Neural progenitor cell (in vitro differentiated cells): ENCODE data around the gene KLHL36. TPM values are rescaled to one million over a fixed set of nuclear protein-coding genes. Genes with fewer than 3 reads are reported as not detected.
"Not testable (repeated sequence)": the region's sequence is repeated elsewhere in the genome, so short reads cannot be mapped to it uniquely, and the experiment has no call there.

Experiments used
- DNase-seq: peaks from one replicate; pipeline ENCODE4 v3.0.0-alpha.2; 2016; ENCODE audit warnings: low spot score
- H2AFZ ChIP-seq: fragments of 200-600 bp; sonication (generic); replicated peaks from 2 replicates; pipeline ENCODE4 v1.6.1; 2016; ENCODE audit warnings: antibody characterized with exemption
- H3F3A ChIP-seq: fragments of 200-600 bp; sonication (generic); 2 replicates; pipeline ENCODE4 v1.6.1; 2016; ENCODE audit warnings: antibody characterized with exemption, low read depth
- H3K27ac ChIP-seq: fragments of 200-600 bp; sonication (generic); 2 replicates; pipeline ENCODE4 v1.5.1; 2016; ENCODE audit warnings: mild to moderate bottlenecking
- H3K27me3 ChIP-seq: fragments of 200-600 bp; sonication (generic); 2 replicates; pipeline ENCODE4 v1.6.1; 2016; ENCODE audit warnings: mild to moderate bottlenecking, moderate library complexity
- H3K36me3 ChIP-seq: fragments of 200-600 bp; sonication (generic); 2 replicates; pipeline ENCODE4 v1.5.1; 2016
- H3K4me1 ChIP-seq: fragments of 200-600 bp; sonication (generic); 2 replicates; pipeline ENCODE4 v1.6.1; 2016; ENCODE audit warnings: mixed run types
- H3K4me2 ChIP-seq: fragments of 200-600 bp; sonication (generic); 2 replicates; pipeline ENCODE4 v1.6.1; 2016
- H3K4me3 ChIP-seq: fragments of 200-600 bp; sonication (generic); 2 replicates; pipeline ENCODE4 v1.5.1; 2016
- H3K79me2 ChIP-seq: fragments of 200-600 bp; sonication (generic); 2 replicates; pipeline ENCODE4 v1.6.1; 2016; ENCODE audit warnings: low read depth
- H3K9ac ChIP-seq: fragments of 200-600 bp; sonication (generic); 2 replicates; pipeline ENCODE4 v1.6.1; 2016
- H3K9me3 ChIP-seq: fragments of 200-600 bp; sonication (generic); 2 replicates; pipeline ENCODE4 v1.5.1; 2016; ENCODE audit warnings: low read depth
- H4K20me1 ChIP-seq: fragments of 200-600 bp; sonication (generic); 2 replicates; pipeline ENCODE4 v1.6.1; 2016; ENCODE audit warnings: low read depth
- H3K27ac Mint-ChIP-seq: 3 replicates; pipeline ENCODE4 v1.8.0; 2021; ENCODE audit warnings: mixed read lengths
- H3K27me3 Mint-ChIP-seq: 2 replicates; pipeline ENCODE4 v1.8.0; 2022; ENCODE audit warnings: low read depth, mild to moderate bottlenecking, inconsistent platforms, moderate library complexity, mixed read lengths; ENCODE audit not compliant: insufficient read depth
- H3K36me3 Mint-ChIP-seq: 3 replicates; pipeline ENCODE4 v1.8.0; 2021; ENCODE audit warnings: mixed read lengths
- H3K4me1 Mint-ChIP-seq: 3 replicates; pipeline ENCODE4 v1.8.0; 2021; ENCODE audit warnings: mixed read lengths
- H3K4me3 Mint-ChIP-seq: 3 replicates; pipeline ENCODE4 v1.8.0; 2021; ENCODE audit warnings: mild to moderate bottlenecking, moderate library complexity, mixed read lengths
- H3K9me3 Mint-ChIP-seq: 3 replicates; pipeline ENCODE4 v1.8.0; 2020; ENCODE audit warnings: mixed read lengths
- EZH2 ChIP-seq: fragments of 200-600 bp; sonication (generic); IDR thresholded peaks from 2 replicates; pipeline ENCODE4 v1.6.1; 2017; ENCODE audit warnings: antibody characterized with exemption, mild to moderate bottlenecking, moderate library complexity
- EZH2phosphoT487 ChIP-seq: fragments of 200-600 bp; sonication (generic); IDR thresholded peaks from 2 replicates; pipeline ENCODE4 v1.6.1; 2017; ENCODE audit warnings: antibody characterized with exemption
- total RNA-seq: library from RNA; depleted of rRNA; stranded (reverse); fragments of >200 nt; gene quantifications from 2 replicates; pipeline ENCODE4 v1.2.3, GENCODE V29; 2015; ENCODE audit warnings: low replicate concordance
- TF ChIP-seq, protein P1 (sequence below): fragments of 200-600 bp; sonication (generic); IDR thresholded peaks from 2 replicates; pipeline ENCODE4 v1.5.1; 2017; ENCODE audit warnings: antibody characterized with exemption, mild to moderate bottlenecking

Gene KLHL36
- total RNA-seq, 1 donor from 2014 or later = 15.9 TPM

DNA sequence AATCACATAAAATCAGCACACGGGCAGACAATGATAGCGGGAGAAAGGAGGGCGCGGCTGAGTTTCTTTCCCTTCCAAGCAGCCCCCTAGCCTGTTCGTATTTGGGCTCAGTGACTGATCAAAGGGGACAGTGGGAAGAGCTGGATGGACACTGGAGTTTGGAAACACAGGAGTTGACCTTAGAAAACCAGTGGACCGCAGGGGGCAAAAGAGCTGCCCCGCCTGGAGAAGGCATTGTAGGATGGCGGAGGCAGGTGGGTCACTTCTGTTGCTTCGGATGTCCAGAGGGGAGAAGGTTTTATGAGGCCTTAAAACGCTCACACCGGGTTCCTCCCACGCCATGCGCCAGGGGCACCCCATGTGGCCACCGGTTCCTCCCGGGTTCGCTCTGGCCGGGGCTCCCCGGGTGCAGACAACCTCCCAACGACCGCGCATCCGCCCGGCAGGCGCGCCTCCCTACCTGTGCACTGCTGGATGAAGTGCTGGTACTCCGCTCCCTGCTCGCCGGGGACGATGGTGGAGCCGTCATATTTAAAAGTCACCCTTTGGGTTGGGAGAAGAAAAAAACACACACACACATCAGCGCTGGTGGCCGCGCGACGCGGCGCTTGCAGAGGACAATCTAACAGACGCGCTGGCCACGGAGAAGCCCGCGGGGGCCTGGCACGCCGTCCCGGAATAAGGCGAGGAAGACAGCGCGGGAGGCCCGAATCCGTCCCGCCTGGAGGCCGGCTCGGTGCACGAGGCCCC, 31.1 kb upstream of the KLHL36 start:
- peak; percentile 30 for DNase-seq
- Histone ChIP-seq H3K27me3 (peaks cover 12% of the 10 kb centered on the region), H3K79me2 (peaks cover 50% of the 10 kb centered on the region), H3K36me3 (no peaks in the 10 kb centered on the region), H3K9me3 (no peaks in the 10 kb centered on the region), H3K4me2 (peak overlapping the region; percentile 99), H3K4me1 (peaks cover 28% of the 10 kb centered on the region), H4K20me1 (peaks cover 54% of the 10 kb centered on the region), H3K27ac (no peak overlapping the region), H2AFZ (no peak overlapping the region), H3F3A (peaks cover 27% of the 10 kb centered on the region), H3K9ac (no peak overlapping the region), H3K4me3 (peak overlapping the region; percentile 74)
- peak overlapping the region; percentile 97 for H3K4me3 Mint-ChIP-seq
- no peak overlapping the region for H3K27ac Mint-ChIP-seq
- peaks cover 10% of the 10 kb centered on the region for H3K36me3 Mint-ChIP-seq
- H3K27me3 Mint-ChIP-seq = peaks cover 7% of the 10 kb centered on the region
- peaks cover 60% of the 10 kb centered on the region for H3K4me1 Mint-ChIP-seq
- TF ChIP-seq, protein P1, sequence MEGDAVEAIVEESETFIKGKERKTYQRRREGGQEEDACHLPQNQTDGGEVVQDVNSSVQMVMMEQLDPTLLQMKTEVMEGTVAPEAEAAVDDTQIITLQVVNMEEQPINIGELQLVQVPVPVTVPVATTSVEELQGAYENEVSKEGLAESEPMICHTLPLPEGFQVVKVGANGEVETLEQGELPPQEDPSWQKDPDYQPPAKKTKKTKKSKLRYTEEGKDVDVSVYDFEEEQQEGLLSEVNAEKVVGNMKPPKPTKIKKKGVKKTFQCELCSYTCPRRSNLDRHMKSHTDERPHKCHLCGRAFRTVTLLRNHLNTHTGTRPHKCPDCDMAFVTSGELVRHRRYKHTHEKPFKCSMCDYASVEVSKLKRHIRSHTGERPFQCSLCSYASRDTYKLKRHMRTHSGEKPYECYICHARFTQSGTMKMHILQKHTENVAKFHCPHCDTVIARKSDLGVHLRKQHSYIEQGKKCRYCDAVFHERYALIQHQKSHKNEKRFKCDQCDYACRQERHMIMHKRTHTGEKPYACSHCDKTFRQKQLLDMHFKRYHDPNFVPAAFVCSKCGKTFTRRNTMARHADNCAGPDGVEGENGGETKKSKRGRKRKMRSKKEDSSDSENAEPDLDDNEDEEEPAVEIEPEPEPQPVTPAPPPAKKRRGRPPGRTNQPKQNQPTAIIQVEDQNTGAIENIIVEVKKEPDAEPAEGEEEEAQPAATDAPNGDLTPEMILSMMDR = no peak
- peak; percentile 14 for TF ChIP-seq EZH2phosphoT487
- H3K9me3 Mint-ChIP-seq = no peaks in the 10 kb centered on the region

DNA sequence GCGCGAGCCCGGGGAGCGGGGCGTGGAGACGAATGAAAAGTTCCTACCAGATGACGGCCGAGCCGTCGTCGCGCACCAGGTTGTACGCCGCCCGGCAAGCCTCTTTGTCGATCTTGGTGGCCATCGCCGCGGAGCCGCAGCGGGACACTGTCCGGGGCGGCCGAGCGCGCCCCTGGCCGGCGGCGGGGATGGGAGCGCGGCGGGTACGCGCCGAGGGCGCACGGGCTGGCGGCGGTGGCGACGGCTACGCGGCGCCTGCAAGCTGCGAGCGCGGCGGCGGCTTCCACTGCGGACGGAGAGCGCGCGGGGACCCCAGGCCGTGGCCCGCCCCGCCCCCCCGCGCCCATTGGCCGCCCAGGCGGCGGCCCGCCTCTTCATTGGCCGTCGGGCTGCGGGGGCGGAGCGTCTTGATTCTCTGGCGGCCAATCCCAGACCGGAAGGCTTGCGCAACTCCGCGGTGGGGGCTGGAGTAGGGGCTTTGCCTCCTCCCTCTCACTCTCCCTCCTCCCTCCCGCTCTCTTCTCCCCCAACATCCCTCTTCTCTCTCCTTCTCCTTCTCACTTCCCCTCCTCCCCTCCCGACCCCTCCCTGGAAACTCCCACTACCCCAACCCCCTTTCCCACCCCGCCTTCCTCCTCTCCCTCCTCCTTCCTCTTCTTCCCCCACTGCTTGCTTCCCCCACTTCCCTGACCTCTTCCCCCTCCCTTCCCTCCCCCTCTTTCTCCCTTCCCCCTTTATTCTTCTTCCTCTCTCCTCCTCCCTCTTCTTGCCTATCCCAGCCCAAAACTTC, 30.3 kb upstream of the KLHL36 start, which contains the start of gene COTL1:
Gene COTL1, minus strand, starts transcription at position 288 of the 790 bp plus-strand sequence. Its CDS starts 164 bp downstream, at position 124.
- peak within 1 kb of the TSS; percentile 84 for H3K27ac Mint-ChIP-seq
- peaks cover 60% of the 10 kb centered on the region for H3K4me1 Mint-ChIP-seq
- peaks cover 27% of the 10 kb centered on the region for H3F3A ChIP-seq
- no peaks in the 10 kb centered on the region for H3K36me3 ChIP-seq
- H3K27me3 Mint-ChIP-seq = peaks cover 7% of the 10 kb centered on the region
- H4K20me1 ChIP-seq = peaks cover 48% of the 10 kb centered on the region
- no peak for TF ChIP-seq EZH2phosphoT487
- no peak for TF ChIP-seq EZH2
- H3K4me3 ChIP-seq = peak within 1 kb of the TSS; percentile 74
- H3K4me1 ChIP-seq = peaks cover 28% of the 10 kb centered on the region
- peak within 1 kb of the TSS; percentile 99 for H3K4me2 ChIP-seq
- H3K4me3 Mint-ChIP-seq = peak within 1 kb of the TSS; percentile 97
- no peak within 1 kb of the TSS for H2AFZ ChIP-seq
- no peak within 1 kb of the TSS for H3K27ac ChIP-seq
- H3K79me2 ChIP-seq = peaks cover 42% of the 10 kb centered on the region
- H3K27me3 ChIP-seq = peaks cover 12% of the 10 kb centered on the region
- no peaks in the 10 kb centered on the region for H3K9me3 ChIP-seq
- H3K36me3 Mint-ChIP-seq = peaks cover 10% of the 10 kb centered on the region
- H3K9ac ChIP-seq = no peak within 1 kb of the TSS
- no peaks in the 10 kb centered on the region for H3K9me3 Mint-ChIP-seq
- DNase-seq = peak; percentile 98

GRCh38 chr16:84618581-84619460, 29.5 kb upstream of the KLHL36 start:
- peaks cover 27% of the 10 kb centered on the region for H3F3A ChIP-seq
- peaks cover 12% of the 10 kb centered on the region for H3K27me3 ChIP-seq
- H3K9me3 ChIP-seq = no peaks in the 10 kb centered on the region
- TF ChIP-seq EZH2phosphoT487 = no peak
- no peak for TF ChIP-seq EZH2
- TF ChIP-seq, protein P1 = no peak
- H3K27ac Mint-ChIP-seq = peak overlapping the region; percentile 84
- H3K9me3 Mint-ChIP-seq = no peaks in the 10 kb centered on the region
- peak overlapping the region; percentile 46 for H3K4me2 ChIP-seq
- peak; percentile 78 for DNase-seq
- no peak overlapping the region for H3K27ac ChIP-seq
- H3K4me1 ChIP-seq = peaks cover 28% of the 10 kb centered on the region
- H2AFZ ChIP-seq = no peak overlapping the region
- H3K27me3 Mint-ChIP-seq = peaks cover 10% of the 10 kb centered on the region
- peaks cover 34% of the 10 kb centered on the region for H3K79me2 ChIP-seq
- H3K4me3 Mint-ChIP-seq = peak overlapping the region; percentile 81
- peaks cover 6% of the 10 kb centered on the region for H3K36me3 Mint-ChIP-seq
- H3K36me3 ChIP-seq = no peaks in the 10 kb centered on the region
- peaks cover 39% of the 10 kb centered on the region for H4K20me1 ChIP-seq
- H3K4me1 Mint-ChIP-seq = peaks cover 52% of the 10 kb centered on the region
- no peak overlapping the region for H3K9ac ChIP-seq
- H3K4me3 ChIP-seq = peak overlapping the region; percentile 74

DNA sequence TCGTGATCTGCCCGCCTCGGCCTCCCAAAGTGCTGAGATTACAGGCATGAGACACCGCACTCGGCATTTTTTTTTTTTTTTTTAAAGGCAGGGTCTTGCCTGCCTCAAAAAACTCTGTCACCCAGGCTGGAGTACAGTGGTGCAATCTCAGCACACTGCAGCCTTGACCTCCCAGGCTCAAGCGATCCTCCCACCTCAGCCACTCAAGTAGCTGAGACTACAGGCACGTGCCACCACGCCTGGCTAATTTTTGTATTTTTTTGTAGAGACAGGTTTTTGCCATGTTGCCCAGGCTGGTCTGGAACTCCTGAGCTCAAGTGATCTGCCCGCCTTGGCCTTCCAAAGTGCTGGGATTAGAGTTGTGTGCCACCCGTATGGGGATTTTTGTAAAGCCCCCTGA, 27.4 kb upstream of the KLHL36 start:
- H3K9ac ChIP-seq, DNase-seq, H3K27ac ChIP-seq, H3K9me3 ChIP-seq, H3K9me3 Mint-ChIP-seq, H3K27me3 Mint-ChIP-seq, H3K4me2 ChIP-seq, H2AFZ ChIP-seq, H3K4me3 Mint-ChIP-seq, H3K36me3 Mint-ChIP-seq, H3K36me3 ChIP-seq, H3K4me3 ChIP-seq: not testable (repeated sequence)
- peaks cover 13% of the 10 kb centered on the region for H3K4me1 ChIP-seq
- H3K27me3 ChIP-seq = peaks cover 12% of the 10 kb centered on the region
- peaks cover 18% of the 10 kb centered on the region for H4K20me1 ChIP-seq
- H3K79me2 ChIP-seq = peaks cover 18% of the 10 kb centered on the region
- Mint-ChIP-seq H3K4me1 (peaks cover 32% of the 10 kb centered on the region), H3K27ac (peak overlapping the region; percentile 74)
- peaks cover 16% of the 10 kb centered on the region for H3F3A ChIP-seq
